ENCODE measurements around the gene LAPTM5. TPM values are rescaled to one million over a fixed set of nuclear protein-coding genes. Genes with fewer than 3 reads are reported as not detected.

LAPTM5 gene
- total RNA-seq, 4 donors from 2014 or later = 25.3 to 97.3 (median 46.4) TPM

- intact Hi-C loops (cut with DNase I) = loop anchor here (10.0 kb wide), 1 partner anchor 1465 kb away; the partner anchor contains the start of genes MECR and PTPRU
- 50 to 91% methylated on average over 1 of the region's 1 CpG for WGBS, 2 donors
- Histone ChIP-seq H3K27ac (no peak overlapping the region), H3K4me3 (replicated peaks in 1 of 3) (no peak overlapping the region), H3K27me3 (no peaks in the 10 kb centered on the region), H3K36me3 (no peaks in the 10 kb centered on the region), H3K9me3 (no peaks in the 10 kb centered on the region), H3K4me1 (no peaks in the 10 kb centered on the region)
- DNase-seq = no peak
- TF ChIP-seq CTCF (IDR thresholded peaks at IDR 0.05) (no peak), POLR2A (IDR thresholded peaks at IDR 0.05) (no peak)
Observed at GRCh38 chr1:30699762-30700161, 57.8 kb downstream of the LAPTM5 start.

- WGBS, 2 donors = 67 to 68% methylated on average over 2 to 16 of the region's 17 CpGs
- no peaks in the 10 kb centered on the region for H3K4me1 ChIP-seq
- intact Hi-C loops (cut with DNase I) = no loop called here
- DNase-seq = no peak
- H3K27ac ChIP-seq = peak overlapping the region in 1 of 3 donors; percentile 10
- no peak overlapping the region for H3K4me3 ChIP-seq (replicated peaks in 1 of 3)
- H3K9me3 ChIP-seq = no peaks in the 10 kb centered on the region
- no peaks in the 10 kb centered on the region for H3K27me3 ChIP-seq
- no peaks in the 10 kb centered on the region for H3K36me3 ChIP-seq
- TF ChIP-seq CTCF (IDR thresholded peaks at IDR 0.05) (no peak), POLR2A (IDR thresholded peaks at IDR 0.05) (no peak)
Observed at GRCh38 chr1:30698401-30698981, 59.1 kb downstream of the LAPTM5 start.

- peak overlapping the region in 1 of 3 donors; percentile 10 for H3K27ac ChIP-seq
Observed at GRCh38 chr1:30697571-30698376, 59.8 kb downstream of the LAPTM5 start.

GRCh38 chr1:30696831-30697230 is 60.7 kb downstream of the LAPTM5 start:
- no peak overlapping the region for H3K4me3 ChIP-seq (replicated peaks in 1 of 3)
- 83 to 90% methylated on average over 6 of the region's 6 CpGs for WGBS, 2 donors
- no peak overlapping the region for H3K27ac ChIP-seq
- no peak for DNase-seq
- intact Hi-C loops (cut with DNase I) = no loop called here
- no peaks in the 10 kb centered on the region for H3K4me1 ChIP-seq
- no peaks in the 10 kb centered on the region for H3K36me3 ChIP-seq
- H3K9me3 ChIP-seq = no peaks in the 10 kb centered on the region
- H3K27me3 ChIP-seq = no peaks in the 10 kb centered on the region
- no peak for TF ChIP-seq POLR2A (IDR thresholded peaks at IDR 0.05)
- no peak for TF ChIP-seq CTCF (IDR thresholded peaks at IDR 0.05)

More at GRCh38 chr1:30697571-30698376, 59.8 kb downstream of the LAPTM5 start:
- Histone ChIP-seq H3K4me3 (replicated peaks in 1 of 3) (no peak overlapping the region), H3K4me1 (no peaks in the 10 kb centered on the region), H3K36me3 (no peaks in the 10 kb centered on the region), H3K27me3 (no peaks in the 10 kb centered on the region), H3K9me3 (no peaks in the 10 kb centered on the region)
- no peak for TF ChIP-seq POLR2A (IDR thresholded peaks at IDR 0.05)
- no peak for TF ChIP-seq CTCF (IDR thresholded peaks at IDR 0.05)
- DNase-seq = no peak
- intact Hi-C loops (cut with DNase I) = no loop called here
- 62 to 65% methylated on average over 5 to 6 of the region's 9 CpGs for WGBS, 2 donors

DNA sequence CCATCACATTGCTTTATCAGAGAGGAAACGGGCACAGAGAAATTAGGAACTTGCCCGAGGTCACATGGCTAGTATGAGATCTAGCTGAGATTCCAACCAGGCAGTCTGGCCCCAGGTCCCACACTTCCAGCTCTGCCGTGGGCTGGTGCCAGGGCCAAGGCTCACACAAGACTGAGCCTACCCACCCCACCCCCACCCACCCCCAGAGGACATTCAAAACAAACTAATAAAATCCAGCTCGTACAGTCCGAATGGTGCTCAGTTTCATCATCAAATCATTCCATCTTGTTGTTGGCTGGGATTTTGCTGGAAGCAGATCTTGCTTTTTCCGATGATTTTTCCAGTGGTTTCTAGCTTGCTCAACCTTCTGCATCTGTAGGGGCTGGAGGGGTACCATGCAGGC is 62.1 kb downstream of the LAPTM5 start:
- H3K27ac ChIP-seq = no peak overlapping the region
- intact Hi-C loops (cut with DNase I) = no loop called here

More for the DNA sequence above, 62.1 kb downstream of the LAPTM5 start:
- WGBS, 2 donors = 54 to 58% methylated on average over 6 of the region's 6 CpGs
- H3K36me3 ChIP-seq = no peaks in the 10 kb centered on the region
- TF ChIP-seq CTCF (IDR thresholded peaks at IDR 0.05) (no peak), POLR2A (IDR thresholded peaks at IDR 0.05) (no peak)
- no peaks in the 10 kb centered on the region for H3K27me3 ChIP-seq
- H3K4me1 ChIP-seq = no peaks in the 10 kb centered on the region
- H3K9me3 ChIP-seq = no peaks in the 10 kb centered on the region
- no peak overlapping the region for H3K4me3 ChIP-seq (replicated peaks in 1 of 3)
- no peak for DNase-seq

Data from thyroid gland (tissue), 4 donors.